Neural cell (in vitro differentiated cells): ENCODE measurements around the gene OR4L1.

Source experiments
- EZH2 ChIP-seq: fragments of 200-600, 300-800 bp; shearing (Covaris generic), sonication (generic); IDR thresholded peaks from 2 replicates; pipeline ENCODE4 v1.6.1; 2014; ENCODE audit warnings: antibody characterized with exemption, low read length, borderline replicate concordance, mild to moderate bottlenecking; ENCODE audit not compliant: insufficient read depth, poor library complexity, severe bottlenecking
- RAD21 ChIP-seq: fragments of 450-650 bp; conservative IDR thresholded peaks from 2 replicates; pipeline ENCODE4 v1.6.1; 2014; ENCODE audit warnings: antibody characterized with exemption, mild to moderate bottlenecking, moderate library complexity
- TF ChIP-seq, protein P1 (sequence below): fragments of 450-650 bp; IDR thresholded peaks from 2 replicates; pipeline ENCODE4 v1.5.1; 2014; ENCODE audit warnings: antibody characterized with exemption, mild to moderate bottlenecking, moderate library complexity; ENCODE audit not compliant: poor library complexity, severe bottlenecking
- TF ChIP-seq, protein P2 (sequence below): IDR thresholded peaks from 2 replicates; pipeline ENCODE4 v1.6.1; 2012; ENCODE audit warnings: borderline replicate concordance

DNA sequence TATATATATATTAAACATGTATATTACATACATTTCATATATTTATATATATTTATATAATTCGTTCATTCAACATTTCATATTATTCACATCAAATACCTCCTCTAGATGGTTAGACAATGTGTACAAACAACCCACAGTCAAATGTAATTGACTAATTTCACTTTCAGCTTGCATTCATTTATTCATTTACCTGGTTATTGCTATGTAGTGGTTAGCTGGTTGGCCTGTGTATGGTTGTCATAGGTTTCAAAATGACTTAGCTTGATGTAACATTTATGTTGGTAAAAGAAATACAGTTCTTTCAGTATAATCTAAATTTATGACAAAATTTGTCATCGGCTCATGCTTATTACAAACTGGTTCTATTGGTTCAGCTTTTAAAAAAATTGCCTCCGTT lies 24.4 kb upstream of the OR4L1 start:
- TF ChIP-seq, protein P1, sequence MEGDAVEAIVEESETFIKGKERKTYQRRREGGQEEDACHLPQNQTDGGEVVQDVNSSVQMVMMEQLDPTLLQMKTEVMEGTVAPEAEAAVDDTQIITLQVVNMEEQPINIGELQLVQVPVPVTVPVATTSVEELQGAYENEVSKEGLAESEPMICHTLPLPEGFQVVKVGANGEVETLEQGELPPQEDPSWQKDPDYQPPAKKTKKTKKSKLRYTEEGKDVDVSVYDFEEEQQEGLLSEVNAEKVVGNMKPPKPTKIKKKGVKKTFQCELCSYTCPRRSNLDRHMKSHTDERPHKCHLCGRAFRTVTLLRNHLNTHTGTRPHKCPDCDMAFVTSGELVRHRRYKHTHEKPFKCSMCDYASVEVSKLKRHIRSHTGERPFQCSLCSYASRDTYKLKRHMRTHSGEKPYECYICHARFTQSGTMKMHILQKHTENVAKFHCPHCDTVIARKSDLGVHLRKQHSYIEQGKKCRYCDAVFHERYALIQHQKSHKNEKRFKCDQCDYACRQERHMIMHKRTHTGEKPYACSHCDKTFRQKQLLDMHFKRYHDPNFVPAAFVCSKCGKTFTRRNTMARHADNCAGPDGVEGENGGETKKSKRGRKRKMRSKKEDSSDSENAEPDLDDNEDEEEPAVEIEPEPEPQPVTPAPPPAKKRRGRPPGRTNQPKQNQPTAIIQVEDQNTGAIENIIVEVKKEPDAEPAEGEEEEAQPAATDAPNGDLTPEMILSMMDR, result no peak
- TF ChIP-seq EZH2 (no peak), RAD21 (no peak)
- TF ChIP-seq, protein P2, sequence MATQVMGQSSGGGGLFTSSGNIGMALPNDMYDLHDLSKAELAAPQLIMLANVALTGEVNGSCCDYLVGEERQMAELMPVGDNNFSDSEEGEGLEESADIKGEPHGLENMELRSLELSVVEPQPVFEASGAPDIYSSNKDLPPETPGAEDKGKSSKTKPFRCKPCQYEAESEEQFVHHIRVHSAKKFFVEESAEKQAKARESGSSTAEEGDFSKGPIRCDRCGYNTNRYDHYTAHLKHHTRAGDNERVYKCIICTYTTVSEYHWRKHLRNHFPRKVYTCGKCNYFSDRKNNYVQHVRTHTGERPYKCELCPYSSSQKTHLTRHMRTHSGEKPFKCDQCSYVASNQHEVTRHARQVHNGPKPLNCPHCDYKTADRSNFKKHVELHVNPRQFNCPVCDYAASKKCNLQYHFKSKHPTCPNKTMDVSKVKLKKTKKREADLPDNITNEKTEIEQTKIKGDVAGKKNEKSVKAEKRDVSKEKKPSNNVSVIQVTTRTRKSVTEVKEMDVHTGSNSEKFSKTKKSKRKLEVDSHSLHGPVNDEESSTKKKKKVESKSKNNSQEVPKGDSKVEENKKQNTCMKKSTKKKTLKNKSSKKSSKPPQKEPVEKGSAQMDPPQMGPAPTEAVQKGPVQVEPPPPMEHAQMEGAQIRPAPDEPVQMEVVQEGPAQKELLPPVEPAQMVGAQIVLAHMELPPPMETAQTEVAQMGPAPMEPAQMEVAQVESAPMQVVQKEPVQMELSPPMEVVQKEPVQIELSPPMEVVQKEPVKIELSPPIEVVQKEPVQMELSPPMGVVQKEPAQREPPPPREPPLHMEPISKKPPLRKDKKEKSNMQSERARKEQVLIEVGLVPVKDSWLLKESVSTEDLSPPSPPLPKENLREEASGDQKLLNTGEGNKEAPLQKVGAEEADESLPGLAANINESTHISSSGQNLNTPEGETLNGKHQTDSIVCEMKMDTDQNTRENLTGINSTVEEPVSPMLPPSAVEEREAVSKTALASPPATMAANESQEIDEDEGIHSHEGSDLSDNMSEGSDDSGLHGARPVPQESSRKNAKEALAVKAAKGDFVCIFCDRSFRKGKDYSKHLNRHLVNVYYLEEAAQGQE, result no peak
